Right cardiac atrium (tissue), 5 donors: Measurements from ENCODE around the gene SORT1. TPM values are rescaled to one million over a fixed set of nuclear protein-coding genes. Genes with fewer than 3 reads are reported as not detected.

Source experiments
- ATAC-seq, 2 donors: fragments of 200-7000 bp; cut with Tn5 transposase; one replicate each; pipeline versions ENCODE4 v1.8.0 to v1.9.1; 2020; ENCODE audit warnings: moderate library complexity in 2 of 2, mild to moderate bottlenecking in 1 of 2
- DNase-seq, 3 donors: peaks; one replicate each; pipeline ENCODE4 v3.0.0-alpha.2; 2020
- H3K27ac ChIP-seq: one replicate; pipeline ENCODE4 v1.5.1; 2013; ENCODE audit warnings: mild to moderate bottlenecking, low read length, control low read depth, moderate library complexity
- H3K27me3 ChIP-seq: one replicate; pipeline ENCODE4 v1.6.1; 2013; ENCODE audit not compliant: control insufficient read depth, insufficient read depth
- H3K4me1 ChIP-seq: one replicate; pipeline ENCODE4 v1.6.1; 2013; ENCODE audit warnings: low read length; ENCODE audit not compliant: control insufficient read depth, insufficient read depth
- H3K4me3 ChIP-seq: one replicate; pipeline ENCODE4 v1.5.1; 2013; ENCODE audit warnings: low read length, control low read depth
- H3K9me3 ChIP-seq: one replicate; pipeline ENCODE4 v1.6.1; 2013; ENCODE audit warnings: low read length; ENCODE audit not compliant: control insufficient read depth
- WGBS: extraction: QIAGEN DNeasy Blood & Tissue Kit; methylation state at CpG from one replicate; pipeline ENCODE4 v1.1.7; 2013; 5-methylcytosine and 5-hydroxymethylcytosine counted together
- intact Hi-C, 4 donors: fragments of 100-400 bp; cut with DNase I; formaldehyde crosslinking; loops; one replicate each; pipeline versions ENCODE4 v1.11.0 to v1.14.0; 2022 to 2023
- polyA plus RNA-seq: library from polyadenylated mRNA; stranded (reverse); fragments of 200-250 nt; gene quantifications from one replicate; pipeline ENCODE4 v1.2.3, GENCODE V29; 2013
- total RNA-seq, 4 donors: library from RNA; stranded (reverse); fragmentation: NEBNext Ultra II Directional; extraction: Animal tissue kit (Norgen Biotek cat#: 25700); gene quantifications; one replicate each; pipeline ENCODE4 v1.2.1, GENCODE V29; 2021
- donor health status: healthy with polysubstance abuse.
- donor health status: DM: no; HTN: yes; CAD: no.
- donor health status: DM: no; HTN: no; CAD: no.
- donor health status: DM: no; HTN: yes; CAD: no; lungs with severe emphysema.
- donor health status: DM: yes; HTN: yes; CAD: no.

The SORT1 gene
- total and polyA plus RNA-seq, 5 donors = 57.6 to 170 (median 123) TPM

DNA sequence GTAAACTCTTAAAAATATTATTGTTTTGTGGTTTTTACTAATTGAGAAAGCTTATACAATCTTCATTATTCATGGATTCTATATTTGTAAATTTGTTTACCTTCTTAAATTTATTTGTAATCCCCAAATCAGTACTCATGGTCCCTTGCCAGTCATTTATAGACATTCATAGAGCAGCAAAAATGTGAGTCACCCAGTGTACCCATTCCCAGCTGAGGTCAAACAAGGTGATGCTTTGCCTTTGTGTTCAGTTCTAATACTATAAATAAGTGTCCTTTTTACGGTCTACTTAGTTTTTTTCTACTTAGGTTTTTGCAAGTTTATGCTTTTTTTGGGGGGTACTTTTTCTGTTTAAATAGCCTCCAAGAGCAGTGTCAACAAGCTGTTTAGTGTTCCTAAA is 36.1 kb downstream of the SORT1 start:
- no peak overlapping the region for H3K4me3 ChIP-seq
- ATAC-seq (no peak), DNase-seq (no peak)
- H3K4me1 ChIP-seq = peaks cover 4% of the 10 kb centered on the region
- H3K27me3 ChIP-seq = no peaks in the 10 kb centered on the region
- no peak overlapping the region for H3K27ac ChIP-seq
- no peaks in the 10 kb centered on the region for H3K9me3 ChIP-seq
- intact Hi-C loops = no loop called here
- 39% methylated on average over 1 of the region's 1 CpG for WGBS

DNA sequence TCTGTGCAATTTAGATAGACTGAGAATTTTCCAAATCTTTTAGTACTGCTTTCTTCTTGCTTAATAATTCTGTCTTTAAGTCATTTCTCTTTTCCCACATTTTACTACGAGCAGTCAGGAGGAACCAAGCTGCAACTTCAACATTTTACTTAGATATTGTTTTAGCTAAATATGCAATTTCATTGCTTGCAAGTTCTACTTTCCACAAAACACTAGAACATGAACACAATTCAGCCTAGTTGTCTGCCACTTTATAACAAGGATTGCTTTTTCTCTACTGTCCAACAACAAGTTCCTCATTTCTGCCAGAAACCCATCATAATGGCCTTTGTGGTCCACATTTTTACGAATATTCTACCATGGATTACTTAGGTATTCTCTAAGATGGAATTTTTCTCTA is 36.6 kb downstream of the SORT1 start:
- intact Hi-C loops = no loop called here
- no peak for DNase-seq
- no peak for ATAC-seq
- peaks cover 4% of the 10 kb centered on the region for H3K4me1 ChIP-seq
- 77% methylated on average over 2 of the region's 2 CpGs for WGBS
- no peaks in the 10 kb centered on the region for H3K27me3 ChIP-seq
- no peak overlapping the region for H3K4me3 ChIP-seq
- H3K9me3 ChIP-seq = no peaks in the 10 kb centered on the region
- H3K27ac ChIP-seq = no peak overlapping the region

DNA sequence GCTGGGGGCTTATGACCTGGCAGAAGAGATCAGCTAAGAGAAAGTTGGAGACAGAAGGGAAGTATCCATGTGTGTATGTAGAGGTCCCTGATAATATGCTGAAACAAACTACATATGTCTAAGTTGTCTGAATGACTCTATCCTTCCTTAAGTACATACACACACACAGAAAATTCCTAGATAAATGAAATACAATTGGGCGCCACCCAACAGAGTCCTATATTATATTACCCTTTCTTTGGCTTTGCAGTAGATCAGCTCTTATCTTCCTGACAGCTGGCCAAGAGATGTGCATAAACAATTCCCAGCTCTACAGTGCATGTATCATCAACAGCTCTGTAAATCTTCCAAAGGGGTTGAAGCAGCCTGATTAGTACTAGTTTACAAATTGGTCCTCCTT is 40.1 kb downstream of the SORT1 start:
- H3K27me3 ChIP-seq = no peaks in the 10 kb centered on the region
- H3K9me3 ChIP-seq = no peaks in the 10 kb centered on the region
- no peak overlapping the region for H3K4me3 ChIP-seq
- 57% methylated on average over 1 of the region's 1 CpG for WGBS
- H3K27ac ChIP-seq = no peak overlapping the region
- H3K4me1 ChIP-seq = no peaks in the 10 kb centered on the region
- ATAC-seq (no peak), DNase-seq (no peak)
- intact Hi-C loops = no loop called here

DNA sequence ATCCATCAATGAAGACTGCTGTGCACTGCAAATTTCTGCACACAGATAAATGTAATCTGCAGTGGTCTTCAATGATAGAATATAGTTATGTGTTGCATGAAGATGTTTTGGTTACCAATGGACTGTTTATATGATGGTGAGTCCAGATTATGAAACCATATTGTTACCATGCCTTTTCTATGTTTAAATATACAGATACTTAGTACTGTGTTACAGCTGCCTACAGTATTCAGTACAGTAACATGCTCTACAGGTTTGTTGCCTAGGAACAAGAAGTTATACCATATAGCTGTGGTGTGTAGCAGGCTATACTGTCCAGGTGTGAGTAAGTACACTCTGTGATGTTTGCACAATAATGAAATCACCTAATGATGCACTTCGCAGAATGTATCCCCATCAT is 40.8 kb downstream of the SORT1 start:
- H3K4me1 ChIP-seq = no peaks in the 10 kb centered on the region
- no peak overlapping the region for H3K4me3 ChIP-seq
- intact Hi-C loops = no loop called here
- no peaks in the 10 kb centered on the region for H3K27me3 ChIP-seq
- WGBS = 94% methylated on average over 1 of the region's 1 CpG
- H3K9me3 ChIP-seq = no peaks in the 10 kb centered on the region
- ATAC-seq (no peak), DNase-seq (no peak)
- H3K27ac ChIP-seq = no peak overlapping the region

DNA sequence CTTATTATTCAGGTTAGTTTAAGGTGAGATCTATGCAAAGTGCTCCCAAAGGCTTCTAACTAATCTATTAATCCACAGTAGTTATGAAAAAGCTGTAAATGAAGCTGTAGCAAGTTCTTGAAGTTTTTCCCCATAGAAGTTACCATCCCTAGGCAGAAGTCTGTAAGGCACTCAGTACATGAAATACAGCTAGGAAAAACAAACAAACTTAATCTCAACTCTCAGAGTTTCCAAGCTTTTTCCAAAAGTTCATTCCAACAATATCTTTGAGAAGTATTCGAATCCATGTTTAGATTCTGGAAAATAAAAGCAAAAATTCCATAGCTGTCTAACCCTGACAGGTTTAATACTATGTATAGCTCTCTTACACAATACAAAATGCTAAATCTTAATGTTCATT is 41.2 kb downstream of the SORT1 start:
- H3K9me3 ChIP-seq = no peaks in the 10 kb centered on the region
- ATAC-seq (no peak), DNase-seq (no peak)
- H3K4me1 ChIP-seq = no peaks in the 10 kb centered on the region
- WGBS = 62% methylated on average over 1 of the region's 1 CpG
- H3K27ac ChIP-seq = no peak overlapping the region
- no peaks in the 10 kb centered on the region for H3K27me3 ChIP-seq
- H3K4me3 ChIP-seq = no peak overlapping the region
- intact Hi-C loops = no loop called here

DNA sequence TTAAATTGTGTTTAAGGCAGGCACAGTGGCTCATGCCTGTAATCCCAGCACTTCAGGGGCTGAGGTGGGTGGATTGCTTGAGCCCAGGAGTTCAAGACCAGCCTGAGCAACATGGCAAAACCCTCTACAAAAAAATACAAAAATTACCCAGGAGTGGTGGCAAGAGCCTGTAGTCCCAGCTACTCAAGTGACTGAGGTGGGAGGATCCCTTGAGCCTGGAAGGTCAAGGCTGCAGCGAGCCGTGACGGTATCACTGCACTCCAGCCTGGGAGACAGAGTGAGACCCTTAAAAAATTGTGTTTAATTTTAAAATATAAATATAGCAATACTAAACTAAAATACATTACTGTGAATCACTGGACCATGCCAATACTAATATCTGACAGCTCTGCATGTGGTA is 42.8 kb downstream of the SORT1 start:
- H3K4me1 ChIP-seq = no peaks in the 10 kb centered on the region
- ATAC-seq (no peak), DNase-seq (no peak)
- 95% methylated on average over 3 of the region's 3 CpGs for WGBS
- intact Hi-C loops = no loop called here
- no peaks in the 10 kb centered on the region for H3K27me3 ChIP-seq
- no peak overlapping the region for H3K27ac ChIP-seq
- H3K4me3 ChIP-seq = no peak overlapping the region
- H3K9me3 ChIP-seq = no peaks in the 10 kb centered on the region

DNA sequence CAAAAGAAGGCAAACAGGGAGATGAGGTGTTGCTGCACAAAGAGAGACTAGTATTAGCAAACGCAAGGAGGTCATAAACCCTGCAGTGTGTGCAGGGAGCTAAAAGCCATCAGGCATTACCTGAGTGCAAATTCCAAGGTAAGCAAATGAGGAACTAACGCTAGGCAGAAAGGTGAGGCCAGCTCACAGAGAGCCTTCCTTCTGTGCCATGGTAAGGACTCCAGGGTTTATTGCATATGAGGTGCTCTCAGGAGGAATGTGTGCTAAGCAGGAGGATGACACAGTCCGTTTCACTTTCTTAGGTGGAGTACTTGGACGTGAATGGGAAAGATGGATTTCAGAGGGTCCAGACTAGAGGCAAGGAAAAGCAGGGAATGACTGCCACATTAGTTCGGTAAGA is 46.3 kb downstream of the SORT1 start:
- no peak for DNase-seq
- Histone ChIP-seq H3K27me3 (no peaks in the 10 kb centered on the region), H3K4me3 (no peak overlapping the region), H3K9me3 (no peaks in the 10 kb centered on the region), H3K27ac (no peak overlapping the region), H3K4me1 (no peaks in the 10 kb centered on the region)
- no peak for ATAC-seq
- intact Hi-C loops = no loop called here
- WGBS = 94% methylated on average over 5 of the region's 5 CpGs

DNA sequence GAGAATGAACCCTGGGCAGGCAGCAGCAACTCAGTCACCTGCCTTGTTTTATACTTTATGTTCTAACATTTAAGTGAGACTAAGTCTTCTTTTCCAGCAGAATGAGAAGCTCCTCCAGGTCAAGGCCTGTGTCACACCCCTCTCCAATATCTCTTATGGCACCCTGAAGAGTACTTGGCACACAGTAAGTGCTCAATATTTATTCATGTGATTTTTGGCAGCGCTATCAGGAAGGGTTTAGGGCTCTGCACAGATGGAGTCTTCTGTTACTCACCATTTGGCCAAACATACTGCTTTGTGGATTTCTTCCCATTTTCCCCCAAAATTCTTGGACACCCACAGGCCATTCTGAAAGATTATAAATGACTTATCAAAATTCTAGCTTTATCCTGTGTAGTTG is 47.1 kb downstream of the SORT1 start:
- ATAC-seq (no peak), DNase-seq (no peak)
- Histone ChIP-seq H3K4me1 (no peaks in the 10 kb centered on the region), H3K27me3 (no peaks in the 10 kb centered on the region), H3K4me3 (no peak overlapping the region), H3K27ac (no peak overlapping the region), H3K9me3 (no peaks in the 10 kb centered on the region)
- intact Hi-C loops = no loop called here
- WGBS = 80% methylated on average over 1 of the region's 1 CpG

DNA sequence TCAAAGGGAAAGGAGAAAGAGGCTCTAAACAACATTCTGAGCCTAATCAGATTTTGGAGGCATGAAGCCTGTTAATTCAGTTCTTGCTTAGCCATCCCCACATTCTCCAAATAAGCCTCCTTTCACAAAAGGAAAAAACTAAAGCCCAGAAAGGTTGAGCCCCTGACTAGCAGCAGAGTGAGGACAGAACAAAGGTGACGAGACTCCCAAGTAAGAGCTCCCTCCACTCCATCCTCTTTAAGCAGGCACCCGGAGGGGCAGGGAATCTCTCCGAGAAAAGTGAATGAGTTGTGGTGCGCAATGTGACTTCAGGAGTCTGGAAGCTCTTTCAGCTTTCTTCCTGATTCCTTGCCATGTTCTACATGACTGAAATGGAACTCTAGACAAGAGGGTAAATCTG is 47.5 kb downstream of the SORT1 start:
- H3K27ac ChIP-seq = no peak overlapping the region

DNA sequence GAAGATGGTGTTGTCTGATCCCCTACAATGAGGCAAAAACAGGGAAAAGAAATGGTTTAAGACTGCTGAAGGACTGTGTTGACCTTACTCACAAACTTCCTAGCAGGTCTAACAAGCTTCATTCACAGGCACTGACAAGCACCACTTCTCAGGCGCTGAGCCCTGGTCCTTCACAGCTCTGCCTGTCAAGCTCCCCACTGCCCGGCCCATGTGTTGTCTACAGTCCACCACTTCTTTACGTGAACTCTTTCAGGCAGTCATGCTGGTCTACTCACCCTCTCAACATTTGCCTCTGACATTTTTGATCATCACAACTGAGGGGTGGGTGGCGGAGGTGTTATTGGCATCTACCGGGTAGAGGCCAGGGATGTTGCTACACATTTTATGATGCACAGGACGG is 50.2 kb downstream of the SORT1 start:
- ATAC-seq = no peak
- peaks cover 2% of the 10 kb centered on the region for H3K4me1 ChIP-seq
- no peak for DNase-seq
- H3K9me3 ChIP-seq = no peaks in the 10 kb centered on the region
- H3K27ac ChIP-seq = no peak overlapping the region
- H3K27me3 ChIP-seq = no peaks in the 10 kb centered on the region
- H3K4me3 ChIP-seq = no peak overlapping the region
- WGBS = 89% methylated on average over 6 of the region's 6 CpGs
- intact Hi-C loops = loop anchor here in 1 of 4 donors (10.0 kb wide), 1 partner anchor 47 kb away; the partner anchor contains the start of gene SORT1

More for the DNA sequence above, 47.5 kb downstream of the SORT1 start:
- ATAC-seq (no peak), DNase-seq (no peak)
- H3K4me1 ChIP-seq = no peaks in the 10 kb centered on the region
- no peaks in the 10 kb centered on the region for H3K9me3 ChIP-seq
- intact Hi-C loops = no loop called here
- WGBS = 92% methylated on average over 4 of the region's 4 CpGs
- H3K4me3 ChIP-seq = no peak overlapping the region
- no peaks in the 10 kb centered on the region for H3K27me3 ChIP-seq

DNA sequence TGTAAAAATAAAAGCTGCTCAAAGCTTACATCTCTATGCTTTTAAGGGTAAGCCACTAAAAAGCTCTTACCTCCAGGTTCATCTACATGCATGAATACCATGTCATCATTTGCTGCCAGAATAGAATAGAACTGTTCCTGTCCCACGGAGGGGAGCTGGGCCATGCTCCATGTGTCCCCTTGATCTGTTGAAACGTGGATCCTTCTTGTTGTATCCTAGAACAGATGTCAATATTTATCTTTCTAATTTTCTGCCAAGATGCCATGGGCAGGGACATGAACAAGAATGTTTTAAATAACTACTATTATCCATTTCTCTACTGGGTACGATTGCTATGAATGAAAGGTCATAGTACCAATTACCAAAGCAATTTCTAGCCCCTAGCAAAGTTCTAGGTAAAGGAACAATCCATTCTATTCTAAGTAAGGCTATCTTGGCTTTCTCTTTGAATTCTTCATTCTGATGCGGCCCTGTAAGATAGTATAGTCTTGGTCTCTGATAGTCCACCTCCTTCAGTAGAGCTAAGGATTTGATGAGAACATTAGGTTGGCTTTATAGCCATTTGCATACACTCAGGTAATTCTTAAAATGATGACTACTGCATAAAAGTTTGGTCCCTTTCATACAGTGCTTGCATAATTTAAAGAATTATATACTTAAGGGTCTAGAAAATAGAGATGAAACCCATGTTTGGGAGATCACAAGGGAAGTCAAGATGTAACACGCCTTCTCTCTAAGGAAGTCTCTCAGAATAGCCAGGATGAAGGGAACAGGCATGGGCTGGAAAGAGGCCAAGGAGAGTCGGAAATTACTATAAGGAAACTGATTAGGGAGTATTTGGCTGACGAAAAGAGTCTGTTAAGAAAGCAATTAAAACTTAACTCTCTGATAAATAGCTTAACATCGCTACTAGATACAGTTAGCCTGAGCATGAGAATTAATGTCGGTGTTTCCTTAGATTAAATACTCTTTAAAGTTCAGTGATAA is 55.5 kb downstream of the SORT1 start:
- H3K4me3 ChIP-seq = no peak overlapping the region
- peak in 1 of 2 donors; percentile 29 for ATAC-seq
- no peaks in the 10 kb centered on the region for H3K27me3 ChIP-seq
- intact Hi-C loops = loop anchor here in 1 of 4 donors (10.0 kb wide), 1 partner anchor 53 kb away; the partner anchor contains the start of gene SORT1
- no peak overlapping the region for H3K27ac ChIP-seq
- peak in 1 of 3 donors; percentile 45 for DNase-seq
- H3K4me1 ChIP-seq = peaks cover 2% of the 10 kb centered on the region
- no peaks in the 10 kb centered on the region for H3K9me3 ChIP-seq
- WGBS = 41% methylated on average over 9 of the region's 9 CpGs
